ENCODE measurements around the gene EYA4. TPM values are rescaled to one million over a fixed set of nuclear protein-coding genes. Genes with fewer than 3 reads are reported as not detected.

EYA4 gene
- polyA plus RNA-seq, 2 of the 4 experiments (the other 2 are of a cell fraction), result 14.4 to 28.3 TPM

DNA sequence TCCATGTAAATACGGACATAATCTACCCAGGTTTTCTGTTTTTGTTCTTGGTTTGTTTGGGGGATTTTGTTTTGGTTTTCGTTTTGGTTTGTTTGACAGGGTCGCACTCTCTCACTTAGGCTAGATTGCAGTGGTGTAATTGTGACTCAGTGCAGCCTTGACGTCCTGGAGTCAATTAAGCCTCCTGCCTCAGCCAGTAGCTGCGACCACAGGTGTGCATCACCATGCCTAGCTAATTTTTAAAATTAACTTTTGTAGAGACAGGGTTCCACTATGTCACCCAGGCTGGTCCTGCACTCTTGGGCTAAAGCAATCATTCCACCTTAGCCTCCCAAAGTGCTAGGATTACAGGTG, 37.8 kb upstream of the EYA4 start:
- TF ChIP-seq CTCF (IDR thresholded peaks at IDR 0.05), result no peak
- TF ChIP-seq HOXB5 (CRISPR knock-in tag; IDR thresholded peaks at IDR 0.05), result no peak
- no peak for TF ChIP-seq NFE2L2 (conservative IDR thresholded peaks at IDR 0.05; ENCODE audit: low read length)
- no peak for TF ChIP-seq ZFP36 (IDR thresholded peaks at IDR 0.05; ENCODE audit: borderline replicate concordance, partially characterized antibody)
- H3K4me1 ChIP-seq, result no peaks in the 10 kb centered on the region
- POLR2A ChIA-PET, result no interaction called here
- DNase-seq (ENCODE audit: low read depth in 1 of 2, low spot score in 1 of 2), result no peak
- H3K27ac ChIP-seq, result no peak overlapping the region
- H3K9me3 ChIP-seq, result no peaks in the 10 kb centered on the region
- WGBS (ENCODE audit: missing lambda C conversion rate), result 82% methylated on average over 5 of the region's 5 CpGs
- no peak overlapping the region for H3K4me3 ChIP-seq
- no peak overlapping the region for H3K4me2 ChIP-seq
- no peak for FAIRE-seq
- CTCF ChIA-PET, result interaction anchor here (1.2 kb wide), 1 partner anchor 12 kb away, joined by 3 read pairs; no protein-coding TSS in a partner anchor
- no peak for ATAC-seq

- ATAC-seq, result no peak
- CTCF ChIA-PET, result no interaction called here
- no peak overlapping the region for H3K27ac ChIP-seq
- H3K9me3 ChIP-seq, result 0 out of 3 replicates have a peak, but pooled peaks cover 3% of the 10 kb centered on the region
- no peak overlapping the region for H3K4me3 ChIP-seq
- H3K4me1 ChIP-seq, result no peaks in the 10 kb centered on the region
- no peak for FAIRE-seq
- TF ChIP-seq GATA3 (IDR thresholded peaks at IDR 0.05; ENCODE audit: borderline replicate concordance) (no peak), CBX8 (IDR thresholded peaks at IDR 0.05) (no peak), ZFP36 (IDR thresholded peaks at IDR 0.05; ENCODE audit: borderline replicate concordance, partially characterized antibody) (no peak), KDM5A (IDR thresholded peaks at IDR 0.05) (no peak)
- POLR2A ChIA-PET, result no interaction called here
- H3K4me2 ChIP-seq, result no peak overlapping the region
- no peak for DNase-seq (ENCODE audit: low read depth in 1 of 2, low spot score in 1 of 2)
These were observed 35.9 kb upstream of the EYA4 start for GRCh38 chr6:133205304-133205703.

DNA sequence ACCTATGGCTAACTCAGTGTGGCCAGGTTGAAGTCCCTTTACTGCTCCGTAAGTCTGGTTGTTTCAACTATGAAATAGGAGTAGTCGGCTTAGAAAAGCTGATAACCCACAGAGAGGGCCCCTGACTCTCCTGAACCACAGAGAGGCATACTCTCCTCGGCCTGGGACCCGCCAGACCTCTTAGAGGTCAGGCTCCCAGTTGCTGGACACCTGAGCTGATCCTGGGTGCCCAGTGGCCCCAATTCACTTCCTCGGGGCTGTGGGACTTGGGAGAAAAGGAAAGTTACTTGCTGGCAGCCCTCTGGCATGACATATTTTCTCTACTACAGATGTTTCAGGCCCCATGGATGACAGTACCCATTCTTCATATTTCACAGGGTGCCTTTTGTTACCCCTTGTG, 34.2 kb upstream of the EYA4 start:
- TF ChIP-seq KDM5A (IDR thresholded peaks at IDR 0.05) (no peak), ZSCAN20 (CRISPR knock-in tag; IDR thresholded peaks at IDR 0.05) (no peak), FOSB (CRISPR knock-in tag; IDR thresholded peaks at IDR 0.05) (no peak), EHF (CRISPR knock-in tag; IDR thresholded peaks at IDR 0.05) (no peak), CTCF (IDR thresholded peaks at IDR 0.05) (no peak), CEBPB (IDR thresholded peaks at IDR 0.05) (no peak), EP300 (IDR thresholded peaks at IDR 0.05) (no peak), RAD21 (conservative IDR thresholded peaks at IDR 0.05 in 1 of 2, IDR thresholded peaks at IDR 0.05 in 1 of 2) (no peak), GATA3 (IDR thresholded peaks at IDR 0.05; ENCODE audit: borderline replicate concordance) (no peak)
- TF ChIP-seq, protein P1, sequence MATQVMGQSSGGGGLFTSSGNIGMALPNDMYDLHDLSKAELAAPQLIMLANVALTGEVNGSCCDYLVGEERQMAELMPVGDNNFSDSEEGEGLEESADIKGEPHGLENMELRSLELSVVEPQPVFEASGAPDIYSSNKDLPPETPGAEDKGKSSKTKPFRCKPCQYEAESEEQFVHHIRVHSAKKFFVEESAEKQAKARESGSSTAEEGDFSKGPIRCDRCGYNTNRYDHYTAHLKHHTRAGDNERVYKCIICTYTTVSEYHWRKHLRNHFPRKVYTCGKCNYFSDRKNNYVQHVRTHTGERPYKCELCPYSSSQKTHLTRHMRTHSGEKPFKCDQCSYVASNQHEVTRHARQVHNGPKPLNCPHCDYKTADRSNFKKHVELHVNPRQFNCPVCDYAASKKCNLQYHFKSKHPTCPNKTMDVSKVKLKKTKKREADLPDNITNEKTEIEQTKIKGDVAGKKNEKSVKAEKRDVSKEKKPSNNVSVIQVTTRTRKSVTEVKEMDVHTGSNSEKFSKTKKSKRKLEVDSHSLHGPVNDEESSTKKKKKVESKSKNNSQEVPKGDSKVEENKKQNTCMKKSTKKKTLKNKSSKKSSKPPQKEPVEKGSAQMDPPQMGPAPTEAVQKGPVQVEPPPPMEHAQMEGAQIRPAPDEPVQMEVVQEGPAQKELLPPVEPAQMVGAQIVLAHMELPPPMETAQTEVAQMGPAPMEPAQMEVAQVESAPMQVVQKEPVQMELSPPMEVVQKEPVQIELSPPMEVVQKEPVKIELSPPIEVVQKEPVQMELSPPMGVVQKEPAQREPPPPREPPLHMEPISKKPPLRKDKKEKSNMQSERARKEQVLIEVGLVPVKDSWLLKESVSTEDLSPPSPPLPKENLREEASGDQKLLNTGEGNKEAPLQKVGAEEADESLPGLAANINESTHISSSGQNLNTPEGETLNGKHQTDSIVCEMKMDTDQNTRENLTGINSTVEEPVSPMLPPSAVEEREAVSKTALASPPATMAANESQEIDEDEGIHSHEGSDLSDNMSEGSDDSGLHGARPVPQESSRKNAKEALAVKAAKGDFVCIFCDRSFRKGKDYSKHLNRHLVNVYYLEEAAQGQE (IDR thresholded peaks at IDR 0.05), result no peak
- no peak for DNase-seq (ENCODE audit: low read depth in 1 of 2, low spot score in 1 of 2)
- no peaks in the 10 kb centered on the region for H3K4me1 ChIP-seq
- no peak overlapping the region for H3K4me2 ChIP-seq
- H3K4me3 ChIP-seq, result no peak overlapping the region
- FAIRE-seq, result no peak
- ATAC-seq, result no peak
- ChIA-PET CTCF (no interaction called here), POLR2A (no interaction called here)
- whole genome bisulfite sequencing (ENCODE audit: missing lambda C conversion rate), result 72% methylated on average over 5 of the region's 5 CpGs
- 0 out of 3 replicates have a peak, but pooled peaks cover 3% of the 10 kb centered on the region for H3K9me3 ChIP-seq
- H3K27ac ChIP-seq, result no peak overlapping the region
